GM19463 (cell line): ENCODE results near the gene COQ3.
"Not testable (repeated sequence)": the region's sequence is repeated elsewhere in the genome, so short reads cannot be mapped to it uniquely, and the experiment has no call there.

Experiments
- ATAC-seq: cut with Tn5 transposase; IDR thresholded peaks from one replicate; pipeline ENCODE4 v1.9.1; 2021; ENCODE audit warnings: mild to moderate bottlenecking, moderate library complexity; ENCODE audit not compliant: unreplicated experiment

COQ3 gene

GRCh38 chr6:99390896-99391295 lies 3.1 kb downstream of the COQ3 start:
- no peak for ATAC-seq

- ATAC-seq: no peak
Measured at GRCh38 chr6:99384507-99384906, 9.5 kb downstream of the COQ3 start.

GRCh38 chr6:99378636-99379035 lies 15.4 kb downstream of the COQ3 start:
- ATAC-seq: no peak

GRCh38 chr6:99369533-99369932 lies 24.5 kb downstream of the COQ3 start:
- no peak for ATAC-seq

DNA sequence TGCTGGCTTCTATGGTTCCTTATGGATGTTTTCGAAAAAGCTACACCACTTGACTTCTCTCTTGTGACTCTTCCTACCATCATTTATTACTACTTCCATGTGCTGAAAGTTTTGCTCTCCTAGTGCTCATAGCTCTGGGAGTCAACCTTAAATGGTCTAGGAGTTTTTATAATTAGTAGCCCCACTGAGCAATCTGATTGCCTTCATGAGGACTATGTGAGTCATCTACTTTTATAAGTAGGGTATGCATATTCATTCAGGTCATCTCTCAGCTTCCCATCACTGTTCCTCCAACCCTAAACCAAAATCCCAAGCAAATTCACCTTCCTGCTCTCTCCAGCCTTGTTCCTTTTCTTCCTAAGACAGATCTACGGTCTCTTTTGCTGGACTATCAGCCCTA lies 27.1 kb downstream of the COQ3 start:
- no peak for ATAC-seq

DNA sequence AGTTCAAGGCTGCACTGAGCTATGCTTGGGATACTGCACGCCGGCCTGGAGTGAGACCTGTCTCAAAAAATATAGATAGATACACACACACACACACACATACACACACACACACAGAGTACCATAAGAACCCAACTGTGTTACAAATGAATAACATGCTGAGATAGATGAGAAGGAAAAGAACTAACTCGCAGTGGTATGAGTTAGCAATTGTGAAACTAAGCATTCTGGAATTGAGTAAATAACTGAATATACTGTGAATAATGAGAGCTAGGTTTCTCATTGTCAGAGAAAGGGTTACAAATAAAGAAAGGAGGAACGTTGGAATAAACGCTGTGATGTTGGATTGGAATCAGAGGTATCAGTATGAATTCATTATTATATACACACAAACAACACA lies 30.0 kb downstream of the COQ3 start:
- peak; percentile 76 for ATAC-seq

GRCh38 chr6:99362678-99363268 lies 31.2 kb downstream of the COQ3 start:
- ATAC-seq: peak; percentile 46

DNA sequence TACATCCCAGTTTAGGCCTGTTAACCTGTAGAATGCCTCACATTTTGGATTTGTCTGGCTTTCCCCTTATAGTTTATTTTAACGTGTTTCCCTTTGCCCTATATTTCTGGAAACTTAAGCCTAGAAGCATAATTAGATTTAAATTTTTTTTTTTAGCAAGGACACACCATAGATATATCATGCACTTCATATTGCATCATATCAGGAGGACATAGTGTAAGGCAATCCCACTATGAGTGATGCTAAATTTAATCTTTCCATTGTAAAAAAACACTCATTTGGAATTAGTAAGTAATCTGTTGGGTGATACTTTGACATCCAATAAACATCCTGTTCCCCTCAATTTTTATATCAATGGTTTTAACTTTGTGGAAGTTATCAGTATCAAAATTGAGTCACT lies 34.2 kb downstream of the COQ3 start:
- no peak for ATAC-seq

DNA sequence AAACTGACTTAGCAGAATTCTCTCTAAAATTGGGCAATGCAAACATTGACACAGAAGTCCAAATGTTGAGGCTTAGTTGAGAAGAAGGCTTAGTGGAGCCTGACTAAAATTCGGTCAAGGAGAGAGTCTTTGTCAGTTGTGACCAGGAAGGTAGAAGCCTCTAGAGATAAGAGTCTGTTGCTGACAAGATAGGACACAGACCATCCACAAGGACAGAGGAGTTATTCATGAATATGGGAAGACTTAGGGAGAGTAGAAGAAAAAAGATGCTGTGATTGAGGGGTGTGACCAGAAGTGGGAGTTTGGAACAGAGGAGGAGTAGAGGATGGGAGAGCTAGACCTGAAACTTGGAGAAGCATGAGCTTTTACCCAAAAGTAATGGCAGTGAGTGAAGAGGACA lies 37.4 kb downstream of the COQ3 start:
- no peak for ATAC-seq

DNA sequence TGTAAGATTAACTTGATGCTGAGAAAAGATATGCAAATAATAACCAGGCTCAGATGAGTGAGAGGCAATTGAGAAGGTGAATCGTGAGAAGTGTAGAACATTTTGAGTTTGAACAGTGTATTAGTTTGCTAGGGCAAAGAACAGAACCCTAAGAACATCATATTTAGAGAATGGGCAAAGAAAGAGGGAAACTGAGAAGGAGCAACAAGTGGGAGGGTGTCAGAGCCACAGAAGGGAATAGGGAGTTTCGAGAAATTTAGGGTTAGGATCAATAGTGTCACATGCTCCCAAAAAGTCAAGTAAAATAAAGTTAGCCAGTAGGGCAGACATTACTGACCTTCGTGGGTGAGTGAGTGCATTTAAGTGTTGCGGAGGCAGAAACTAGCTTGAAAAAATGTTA lies 39.0 kb downstream of the COQ3 start:
- ATAC-seq: no peak

- ATAC-seq: no peak
Measured at GRCh38 chr6:99353126-99353525, 40.9 kb downstream of the COQ3 start.

DNA sequence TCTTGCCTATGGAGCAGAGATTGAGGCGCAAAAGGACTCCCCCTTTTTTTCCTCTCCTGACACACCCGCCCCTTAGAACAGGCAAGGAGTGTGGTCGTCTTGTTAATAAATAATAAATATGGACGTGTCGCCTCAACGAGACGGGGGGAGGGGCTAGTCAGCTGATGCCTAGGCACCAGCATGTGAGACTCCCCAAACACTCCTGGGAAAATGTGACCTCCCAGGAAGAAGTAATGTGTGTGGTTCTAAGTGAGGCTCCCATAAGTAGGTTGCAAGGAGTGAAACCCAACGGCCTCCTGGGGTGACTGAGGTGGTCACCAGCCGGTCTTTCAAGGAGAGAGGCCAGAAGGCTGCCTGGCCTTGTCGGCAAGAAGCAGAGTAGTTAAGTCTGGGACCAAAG lies 43.4 kb downstream of the COQ3 start:
- ATAC-seq: no peak

GRCh38 chr6:99349171-99350141 lies 44.5 kb downstream of the COQ3 start, which contains the start of gene FAXC:
FAXC (minus strand) TSS chr6:99349674; CDS start chr6:99349372, 302 bp downstream.
- peak; percentile 54 for ATAC-seq

GRCh38 chr6:99348288-99349170 lies 45.5 kb downstream of the COQ3 start:
- ATAC-seq: no peak

- ATAC-seq: no peak
Measured at GRCh38 chr6:99347804-99348203, 46.2 kb downstream of the COQ3 start.

- ATAC-seq: no peak
Measured at GRCh38 chr6:99346595-99346994, 47.4 kb downstream of the COQ3 start.

DNA sequence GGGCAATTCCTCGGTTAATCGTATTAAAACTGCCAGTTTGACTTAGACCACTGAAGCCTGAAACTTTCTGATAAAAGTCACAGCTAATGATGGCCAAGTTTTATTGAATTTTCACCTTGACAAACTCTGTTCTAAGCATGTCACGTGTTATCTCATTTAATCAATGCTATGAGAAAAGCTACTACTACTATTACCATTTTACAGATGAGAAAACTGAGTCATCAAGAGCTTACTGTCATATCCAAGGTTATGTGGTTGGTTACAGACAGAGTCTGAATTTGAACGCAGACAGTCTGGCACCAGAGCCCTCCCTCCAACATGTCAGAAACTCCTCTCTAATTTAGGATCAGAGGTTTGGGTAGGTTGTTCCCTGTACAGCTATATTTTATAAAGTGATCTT lies 48.8 kb downstream of the COQ3 start:
- no peak for ATAC-seq

GRCh38 chr6:99344289-99344688 lies 49.7 kb downstream of the COQ3 start:
- ATAC-seq: peak; percentile 54

DNA sequence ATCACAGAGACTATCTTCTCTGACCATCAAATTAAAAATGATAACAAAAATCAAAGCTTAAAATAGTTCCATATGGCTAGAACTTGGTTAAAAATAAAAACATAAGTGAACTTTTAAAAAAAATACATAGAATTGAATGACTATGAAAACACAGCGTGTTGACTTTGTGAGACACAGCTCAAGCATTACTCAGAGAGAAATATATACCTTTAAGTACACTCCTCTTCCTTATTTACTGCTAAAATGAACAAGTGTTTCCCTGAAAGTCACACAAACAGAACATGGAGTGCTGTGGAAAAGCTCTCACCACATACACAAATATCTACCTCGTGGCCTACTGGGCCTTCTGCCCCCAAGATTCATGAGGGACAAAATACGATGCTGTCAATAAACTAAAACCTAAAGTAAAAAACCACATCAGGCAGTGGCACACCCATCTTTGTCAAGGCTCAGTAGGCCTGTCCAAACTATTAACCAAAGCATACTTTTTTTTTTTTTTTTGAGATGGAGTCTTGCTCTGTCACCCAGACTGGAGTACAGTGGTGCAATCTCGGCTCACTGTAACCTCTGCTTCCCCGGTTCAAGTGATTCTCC lies 52.0 kb downstream of the COQ3 start:
- peak; percentile 62 for ATAC-seq

DNA sequence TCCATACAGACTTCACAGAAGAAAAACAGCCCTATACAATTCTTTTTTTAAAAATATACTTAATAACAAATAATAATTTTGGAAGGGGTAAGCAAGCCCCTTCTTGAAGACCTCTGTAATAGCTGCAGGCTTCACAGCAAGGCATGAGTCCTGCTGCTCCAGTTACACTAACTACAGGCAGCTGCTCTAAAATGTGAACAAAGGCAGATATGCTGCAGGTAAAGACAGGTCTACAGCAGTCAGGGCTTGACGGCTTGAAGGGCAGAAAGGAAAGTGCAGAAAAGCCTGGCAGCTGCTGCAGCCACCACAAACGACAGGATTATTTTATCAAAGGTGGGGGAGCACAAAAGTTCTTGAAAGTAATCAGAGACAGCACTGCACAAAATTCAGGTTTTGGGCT lies 55.8 kb downstream of the COQ3 start:
- no peak for ATAC-seq

- ATAC-seq: not testable (repeated sequence)
Measured at GRCh38 chr6:99335298-99335697, 58.7 kb downstream of the COQ3 start.
